ENCODE measurements around the gene VIM. TPM values are rescaled to one million over a fixed set of nuclear protein-coding genes. Genes with fewer than 3 reads are reported as not detected.
A peak's percentile ranks its signal among the peaks of the same experiment; 100 is the strongest.

Gene VIM
- polyA plus RNA-seq (ENCODE audit: insufficient read length): 2,993 TPM

GRCh38 chr10:17228091-17229015 lies at the start of gene VIM:
TSS of gene VIM (plus strand) at chr10:17228241. CDS start at chr10:17229423, 1,182 bp downstream.
- peak; percentile 91 for DNase-seq

GRCh38 chr10:17179002-17179401 lies 49.0 kb upstream of the VIM start:
- DNase-seq: no peak

DNA sequence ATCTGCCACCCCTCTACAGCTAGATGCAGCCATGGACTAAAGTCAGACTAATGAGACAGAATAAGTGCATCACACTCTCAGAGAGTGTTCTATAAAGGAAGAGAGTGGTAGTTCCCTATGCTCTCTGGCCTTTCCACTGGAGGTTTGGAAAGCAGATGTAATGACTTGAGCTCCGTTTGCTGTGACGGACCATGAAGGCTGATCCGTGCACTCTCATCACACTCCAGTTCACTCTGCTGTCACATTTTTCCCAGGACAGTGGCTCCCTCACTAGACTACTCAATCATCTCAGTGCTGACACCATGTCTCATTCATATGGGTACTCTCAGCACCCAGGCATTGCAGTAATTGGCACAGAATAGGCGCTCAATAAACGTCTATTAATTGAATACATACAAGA lies 46.9 kb upstream of the VIM start:
- DNase-seq: no peak

GRCh38 chr10:17181751-17182150 lies 46.3 kb upstream of the VIM start:
- no peak for DNase-seq

- DNase-seq: no peak
Measured at GRCh38 chr10:17183110-17183509, 44.9 kb upstream of the VIM start.

- DNase-seq: no peak
Measured at GRCh38 chr10:17185873-17186272, 42.2 kb upstream of the VIM start.

GRCh38 chr10:17188644-17189172 lies 39.3 kb upstream of the VIM start:
- DNase-seq: no peak

GRCh38 chr10:17190602-17191001 lies 37.4 kb upstream of the VIM start:
- DNase-seq: no peak

DNA sequence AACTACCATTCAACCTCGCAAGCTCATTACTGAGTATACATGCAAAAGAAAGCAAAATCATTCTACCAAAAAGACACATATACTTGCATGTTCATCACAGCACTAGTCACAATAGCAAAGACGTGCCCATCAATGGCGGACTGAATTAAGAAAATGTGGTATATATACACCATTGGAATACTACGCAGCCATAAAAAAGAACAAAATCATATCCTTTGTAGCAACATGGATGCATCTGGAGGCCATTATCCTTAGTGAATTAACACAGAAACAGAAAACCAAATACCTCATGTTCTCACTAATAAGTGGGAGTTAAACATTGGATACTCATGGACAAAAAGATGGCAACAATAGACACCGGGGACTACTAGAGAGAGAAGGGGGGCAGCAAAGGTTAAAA lies 33.0 kb upstream of the VIM start:
- DNase-seq: no peak

DNA sequence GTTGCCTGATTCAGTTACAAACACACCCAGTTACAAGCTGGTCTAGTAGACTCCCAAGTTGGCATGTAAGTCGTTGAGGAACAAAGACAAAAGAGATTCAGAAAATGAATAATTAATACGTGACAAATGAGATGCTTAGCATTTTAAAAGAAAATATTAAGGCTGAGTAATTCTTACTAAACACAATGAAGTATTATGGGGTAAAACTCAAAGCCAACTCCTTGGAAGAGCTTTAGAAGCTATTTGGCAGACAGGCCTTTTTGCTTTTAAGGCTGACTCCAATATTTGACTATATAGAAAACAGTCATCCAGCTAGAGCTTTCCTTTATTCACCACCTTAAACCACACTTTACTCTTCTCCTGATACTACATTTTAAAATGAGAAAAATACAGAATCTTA lies 32.0 kb upstream of the VIM start:
- DNase-seq: peak; percentile 43

DNA sequence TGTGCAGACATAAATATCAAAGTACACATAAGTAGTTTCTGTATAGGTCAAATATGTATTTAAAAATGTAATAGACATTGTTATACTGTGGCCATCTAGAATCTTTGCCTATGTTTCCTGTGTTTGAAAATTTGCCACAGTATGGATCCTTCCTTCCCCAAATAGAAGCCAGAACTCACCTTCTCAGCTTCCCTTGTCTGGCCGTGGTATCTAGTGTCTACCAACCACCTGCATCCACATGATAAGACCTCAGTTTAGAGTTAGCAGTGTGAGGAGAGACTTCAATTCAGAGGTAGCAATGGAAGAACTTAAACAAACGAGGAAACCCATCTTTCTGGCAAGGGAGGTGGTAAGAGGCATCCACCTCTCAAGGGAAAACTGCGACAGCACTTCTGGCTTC lies 31.5 kb upstream of the VIM start:
- no peak for DNase-seq

GRCh38 chr10:17199351-17199804 lies 28.7 kb upstream of the VIM start:
- peak; percentile 23 for DNase-seq

- peak; percentile 20 for DNase-seq
Measured at GRCh38 chr10:17200001-17200911, 27.8 kb upstream of the VIM start.

- peak; percentile 93 for DNase-seq
Measured at GRCh38 chr10:17200912-17201793, 26.9 kb upstream of the VIM start, which contains the start of gene TRDMT1. TSS of gene TRDMT1 (minus strand) at chr10:17201672. CDS start at chr10:17201634, 38 bp downstream.

DNA sequence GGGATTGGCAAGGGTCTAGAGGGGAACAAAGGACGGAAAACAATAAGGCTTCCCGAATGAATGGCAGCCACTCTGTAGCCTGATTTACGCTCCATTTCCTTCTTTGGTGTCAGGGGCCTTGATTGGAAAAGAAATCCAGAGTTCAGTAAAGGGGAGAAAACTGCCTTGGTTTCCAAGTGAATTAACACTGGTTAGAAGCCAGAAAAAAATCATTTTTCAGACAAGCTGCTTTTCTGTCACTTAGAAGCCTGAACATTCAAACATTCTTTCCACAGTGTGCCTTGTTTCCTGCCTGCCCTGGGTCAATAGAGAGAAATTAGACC lies 26.3 kb upstream of the VIM start:
- DNase-seq: no peak

DNA sequence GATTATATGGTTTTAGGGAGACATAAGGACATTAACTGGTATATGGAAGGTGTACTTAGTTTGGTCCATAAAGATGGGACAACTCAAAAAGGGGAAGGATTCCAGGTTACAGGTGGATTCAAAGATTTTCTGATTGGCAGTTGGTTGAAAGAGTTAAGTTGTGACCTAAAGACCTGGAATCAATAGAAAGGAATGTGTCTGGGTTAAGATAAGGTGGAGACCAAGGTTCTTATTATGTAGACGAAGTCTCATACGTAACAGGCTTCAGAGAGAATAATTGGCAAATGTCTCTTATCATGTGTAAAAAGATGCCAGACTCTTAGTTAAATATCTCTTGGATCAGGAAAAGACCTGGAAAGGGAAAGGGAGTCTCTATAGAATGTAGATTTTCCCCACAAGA lies 25.5 kb upstream of the VIM start:
- no peak for DNase-seq

DNA sequence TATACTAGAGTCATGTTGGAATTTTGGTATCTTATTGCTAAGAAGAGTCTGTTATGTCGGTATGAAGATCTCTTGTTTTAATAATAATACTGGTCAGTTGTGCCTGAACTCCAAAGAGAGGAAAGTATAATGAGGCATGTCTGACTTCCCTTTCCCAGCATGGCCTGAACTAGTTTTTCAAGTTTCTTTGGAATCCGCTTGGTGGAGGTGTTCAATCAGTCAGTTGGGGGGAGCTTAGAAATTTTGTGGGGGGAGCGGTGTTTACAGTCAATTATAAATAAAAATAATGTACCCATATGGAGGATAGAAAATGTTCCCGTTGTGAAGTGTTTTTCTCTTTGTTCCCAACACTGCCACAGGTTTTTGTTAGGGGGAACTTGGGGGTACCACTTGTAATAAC lies 25.0 kb upstream of the VIM start:
- DNase-seq: no peak

- DNase-seq: no peak
Measured at GRCh38 chr10:17203416-17203815, 24.6 kb upstream of the VIM start.

DNA sequence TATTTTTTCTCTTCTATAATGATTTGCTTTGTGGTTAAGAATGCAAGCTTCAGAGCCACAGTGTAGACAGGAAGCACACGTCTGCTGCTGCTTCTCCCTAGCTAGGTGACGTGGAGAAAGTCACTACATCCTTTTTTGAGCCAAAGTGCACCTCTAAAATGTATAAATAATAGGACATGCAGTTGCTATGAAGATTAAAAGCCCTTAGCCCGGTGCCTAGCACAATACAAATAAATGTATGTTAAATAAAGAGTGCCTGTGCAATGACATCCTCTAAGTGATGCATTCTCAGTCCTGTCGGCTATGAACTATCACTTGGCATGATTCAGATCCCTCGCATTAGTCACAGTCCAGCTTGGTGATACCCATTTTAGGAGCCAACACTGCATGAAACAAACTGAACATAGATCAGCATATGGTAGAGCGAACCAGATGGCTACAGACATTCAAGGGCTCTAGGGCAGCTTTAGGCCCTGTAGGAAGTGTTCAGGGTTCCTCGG lies 21.8 kb upstream of the VIM start:
- no peak for DNase-seq

DNA sequence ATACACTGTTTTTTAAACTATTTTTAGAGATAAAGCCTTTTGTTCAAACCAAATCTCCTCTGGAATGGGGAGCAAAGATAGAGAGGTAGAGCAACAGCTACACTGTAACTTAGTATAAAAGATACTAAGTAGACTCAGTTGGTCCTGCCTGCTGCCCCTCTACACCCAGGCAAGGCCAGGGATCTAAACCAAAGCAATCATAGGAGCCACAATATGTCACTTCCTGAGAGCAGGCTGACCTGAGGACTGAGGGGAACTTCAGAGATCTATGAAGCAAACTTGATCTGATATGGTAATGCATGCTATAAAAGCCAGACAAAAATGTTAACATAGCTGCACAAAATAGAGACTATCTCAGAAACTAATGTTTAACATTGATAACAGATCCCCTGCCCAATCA lies 19.6 kb upstream of the VIM start:
- DNase-seq: no peak

GRCh38 chr10:17209302-17209701 lies 18.7 kb upstream of the VIM start:
- no peak for DNase-seq

DNA sequence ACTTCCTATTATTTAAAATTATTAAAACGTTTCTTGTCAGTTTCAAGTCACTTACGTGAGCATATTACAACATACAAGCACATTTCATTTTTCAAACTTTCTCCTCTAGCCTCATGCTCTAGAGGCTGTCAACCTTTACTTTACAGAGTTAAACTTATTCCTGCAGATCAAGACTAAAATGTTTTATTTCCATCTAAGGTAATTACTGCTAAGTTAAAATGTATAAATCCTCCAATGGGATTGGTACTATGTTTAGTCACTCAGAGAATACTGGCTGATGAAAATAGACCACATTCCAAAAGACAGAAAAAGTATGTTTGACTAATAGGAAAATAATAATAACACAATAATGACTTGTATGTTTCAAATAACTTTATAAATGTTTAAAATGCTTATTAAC lies 18.2 kb upstream of the VIM start:
- no peak for DNase-seq
